Measurements from ENCODE around the gene TMEM178B.

TMEM178B gene

GRCh38 chr7:141153231-141153630 lies 79.4 kb downstream of the TMEM178B start:
- TF ChIP-seq, protein P1, sequence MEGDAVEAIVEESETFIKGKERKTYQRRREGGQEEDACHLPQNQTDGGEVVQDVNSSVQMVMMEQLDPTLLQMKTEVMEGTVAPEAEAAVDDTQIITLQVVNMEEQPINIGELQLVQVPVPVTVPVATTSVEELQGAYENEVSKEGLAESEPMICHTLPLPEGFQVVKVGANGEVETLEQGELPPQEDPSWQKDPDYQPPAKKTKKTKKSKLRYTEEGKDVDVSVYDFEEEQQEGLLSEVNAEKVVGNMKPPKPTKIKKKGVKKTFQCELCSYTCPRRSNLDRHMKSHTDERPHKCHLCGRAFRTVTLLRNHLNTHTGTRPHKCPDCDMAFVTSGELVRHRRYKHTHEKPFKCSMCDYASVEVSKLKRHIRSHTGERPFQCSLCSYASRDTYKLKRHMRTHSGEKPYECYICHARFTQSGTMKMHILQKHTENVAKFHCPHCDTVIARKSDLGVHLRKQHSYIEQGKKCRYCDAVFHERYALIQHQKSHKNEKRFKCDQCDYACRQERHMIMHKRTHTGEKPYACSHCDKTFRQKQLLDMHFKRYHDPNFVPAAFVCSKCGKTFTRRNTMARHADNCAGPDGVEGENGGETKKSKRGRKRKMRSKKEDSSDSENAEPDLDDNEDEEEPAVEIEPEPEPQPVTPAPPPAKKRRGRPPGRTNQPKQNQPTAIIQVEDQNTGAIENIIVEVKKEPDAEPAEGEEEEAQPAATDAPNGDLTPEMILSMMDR (IDR thresholded peaks at IDR 0.05; ENCODE audit: unreplicated experiment in 3 of 3) = no peak
- H3K27me3 Mint-ChIP-seq (ENCODE audit: low read depth) = peaks cover 8% of the 10 kb centered on the region
- H3K4me3 Mint-ChIP-seq = no peak overlapping the region
- no peaks in the 10 kb centered on the region for H3K9me3 Mint-ChIP-seq
- H3K27ac Mint-ChIP-seq = no peak overlapping the region
- no peaks in the 10 kb centered on the region for H3K36me3 Mint-ChIP-seq (ENCODE audit: low read depth)
- H3K4me1 Mint-ChIP-seq = no peaks in the 10 kb centered on the region

GRCh38 chr7:141154131-141154732 lies 80.4 kb downstream of the TMEM178B start:
- H3K27me3 Mint-ChIP-seq (ENCODE audit: low read depth) = peaks cover 8% of the 10 kb centered on the region
- H3K36me3 Mint-ChIP-seq (ENCODE audit: low read depth) = no peaks in the 10 kb centered on the region
- no peak overlapping the region for H3K4me3 Mint-ChIP-seq
- no peak overlapping the region for H3K27ac Mint-ChIP-seq
- TF ChIP-seq, protein P1 (IDR thresholded peaks at IDR 0.05; ENCODE audit: unreplicated experiment in 3 of 3) = no peak
- no peaks in the 10 kb centered on the region for H3K4me1 Mint-ChIP-seq
- H3K9me3 Mint-ChIP-seq = no peaks in the 10 kb centered on the region

DNA sequence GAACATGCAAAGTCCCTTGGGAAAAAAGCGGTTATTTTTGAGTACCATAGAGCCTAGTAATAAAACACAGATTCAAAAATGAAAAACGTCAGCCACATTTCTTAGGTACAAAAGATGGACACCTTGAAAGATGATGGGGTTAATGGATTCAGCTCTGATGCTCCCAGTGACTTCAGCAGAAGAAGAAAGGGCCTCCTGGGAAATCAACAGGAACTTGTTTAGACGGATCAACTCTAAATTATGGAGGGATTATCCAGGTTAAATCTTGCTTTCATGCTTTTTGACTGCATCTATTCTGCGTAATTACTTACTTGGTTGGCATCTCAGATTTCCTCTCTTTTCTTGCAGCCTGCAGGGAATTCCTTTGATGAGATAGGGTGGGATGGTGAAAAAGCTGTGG lies 82.5 kb downstream of the TMEM178B start:
- Mint-ChIP-seq H3K9me3 (no peaks in the 10 kb centered on the region), H3K36me3 (ENCODE audit: low read depth) (no peaks in the 10 kb centered on the region), H3K27ac (no peak overlapping the region), H3K4me1 (no peaks in the 10 kb centered on the region), H3K4me3 (no peak overlapping the region), H3K27me3 (ENCODE audit: low read depth) (peaks cover 8% of the 10 kb centered on the region)
- TF ChIP-seq, protein P1 (IDR thresholded peaks at IDR 0.05; ENCODE audit: unreplicated experiment in 3 of 3) = no peak

DNA sequence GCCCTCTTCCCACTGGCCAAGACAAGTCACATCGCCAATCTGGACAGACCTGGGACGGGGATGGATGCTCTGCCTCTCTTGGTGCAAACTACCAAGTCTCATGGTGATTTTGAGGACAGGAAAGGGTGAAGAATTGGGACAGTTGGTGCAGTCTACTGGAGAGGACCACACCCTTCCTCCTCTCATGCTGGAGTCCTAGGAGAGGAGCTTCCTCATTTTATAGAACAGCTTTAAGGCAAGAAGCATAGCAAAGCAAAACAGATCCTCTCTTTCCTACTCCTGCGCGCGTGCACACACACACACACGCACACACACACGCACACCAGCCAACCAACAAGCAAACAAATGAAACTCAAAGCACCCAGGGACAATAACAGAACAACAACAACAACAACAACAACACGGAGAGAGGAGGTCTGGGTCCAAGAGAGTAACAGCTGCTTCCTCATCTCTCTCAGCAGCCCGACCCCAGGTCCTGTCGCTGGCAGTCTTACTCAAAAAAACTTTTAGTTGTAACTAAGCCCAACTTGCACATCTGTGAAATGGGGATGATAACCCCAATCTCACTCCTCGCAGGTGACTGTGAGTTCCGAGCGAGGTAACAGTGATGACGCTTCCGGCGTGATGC lies 83.4 kb downstream of the TMEM178B start:
- Mint-ChIP-seq H3K27ac (no peak overlapping the region), H3K27me3 (ENCODE audit: low read depth) (peaks cover 8% of the 10 kb centered on the region), H3K36me3 (ENCODE audit: low read depth) (no peaks in the 10 kb centered on the region), H3K4me1 (no peaks in the 10 kb centered on the region), H3K4me3 (no peak overlapping the region), H3K9me3 (no peaks in the 10 kb centered on the region)
- TF ChIP-seq, protein P1 (IDR thresholded peaks at IDR 0.05; ENCODE audit: unreplicated experiment in 3 of 3) = no peak

- TF ChIP-seq, protein P1 (IDR thresholded peaks at IDR 0.05; ENCODE audit: unreplicated experiment in 3 of 3) = no peak
- H3K36me3 Mint-ChIP-seq (ENCODE audit: low read depth) = no peaks in the 10 kb centered on the region
- H3K27me3 Mint-ChIP-seq (ENCODE audit: low read depth) = peaks cover 8% of the 10 kb centered on the region
- H3K27ac Mint-ChIP-seq = no peak overlapping the region
- no peaks in the 10 kb centered on the region for H3K4me1 Mint-ChIP-seq
- no peaks in the 10 kb centered on the region for H3K9me3 Mint-ChIP-seq
- H3K4me3 Mint-ChIP-seq = no peak overlapping the region
These were observed 84.7 kb downstream of the TMEM178B start for GRCh38 chr7:141158561-141158960.
